Activated naive CD4-positive, alpha-beta T cell (primary cell): ENCODE measurements around the gene EDA.
"Not testable (repeated sequence)": the region's sequence is repeated elsewhere in the genome, so short reads cannot be mapped to it uniquely, and the experiment has no call there.

Source experiments
- DNase-seq, 4 experiments: peaks; one replicate each; lab custom pipeline; 2025; lab: John Stamatoyannopoulos, UW

Gene EDA

GRCh38 chrX:69746051-69746450 is 130.1 kb downstream of the EDA start:
- DNase-seq = no peak

- no peak for DNase-seq
Observed at GRCh38 chrX:69748055-69748454, 132.1 kb downstream of the EDA start.

- no peak for DNase-seq
Observed at GRCh38 chrX:69759921-69760625, 144.2 kb downstream of the EDA start.

DNA sequence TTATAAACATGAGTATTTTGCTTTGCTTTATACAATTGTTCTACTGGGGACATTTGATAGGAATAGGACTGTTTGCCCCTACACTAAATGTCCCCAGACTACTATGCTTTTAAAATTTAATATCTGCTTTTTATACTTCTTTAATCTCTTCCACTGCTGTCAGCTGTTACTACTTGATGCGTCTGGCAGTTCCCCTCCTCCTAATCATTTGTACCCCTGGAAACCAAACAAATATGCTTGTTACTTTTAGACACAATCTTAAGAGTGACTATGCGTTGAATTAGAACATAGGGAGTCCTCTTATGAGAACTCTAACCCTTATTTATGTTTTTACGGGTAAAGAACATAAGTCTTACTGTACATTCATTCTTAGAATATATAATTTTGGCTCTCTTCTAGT is 145.7 kb downstream of the EDA start:
- DNase-seq = no peak

DNA sequence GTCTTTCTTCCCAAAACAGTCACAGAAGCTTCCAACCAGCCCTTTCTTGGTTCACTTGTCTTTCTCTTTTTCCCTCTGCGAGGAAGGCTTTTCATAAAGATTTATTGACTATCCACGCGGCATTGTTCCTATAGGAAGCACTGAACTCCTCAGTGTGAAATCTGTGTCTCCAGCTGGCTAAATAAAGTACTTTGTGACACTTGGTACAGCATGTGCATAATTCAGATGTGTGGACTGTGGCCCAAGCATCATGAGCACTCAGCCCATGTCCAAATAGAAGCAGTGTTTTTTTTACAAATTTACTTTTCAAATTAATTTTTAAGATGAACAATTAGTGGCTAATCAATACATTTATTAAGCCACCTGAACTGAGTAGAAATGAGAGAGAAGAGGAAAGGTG is 146.4 kb downstream of the EDA start:
- no peak for DNase-seq

GRCh38 chrX:69793260-69793935 is 177.5 kb downstream of the EDA start:
- DNase-seq = no peak

GRCh38 chrX:69795702-69796101 is 179.8 kb downstream of the EDA start:
- DNase-seq = no peak

DNA sequence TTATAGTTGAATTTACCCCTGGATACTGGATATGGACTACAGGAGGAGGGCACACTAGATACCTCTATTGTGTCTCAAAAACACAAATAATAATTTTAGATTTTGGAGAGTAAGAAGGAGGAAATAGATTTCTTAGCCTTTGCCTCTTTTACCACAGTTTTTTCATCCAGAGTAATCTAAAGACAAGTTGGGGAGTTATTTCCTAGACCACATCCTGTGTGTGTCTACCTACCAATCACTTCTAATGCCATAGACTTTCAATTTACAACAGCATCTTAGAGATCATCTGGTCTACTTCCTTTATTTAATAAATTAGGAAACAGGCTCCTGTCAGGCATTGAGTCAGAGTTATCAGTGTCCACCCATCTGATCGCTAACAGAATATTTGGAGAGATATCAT is 191.5 kb downstream of the EDA start:
- DNase-seq = no peak

DNA sequence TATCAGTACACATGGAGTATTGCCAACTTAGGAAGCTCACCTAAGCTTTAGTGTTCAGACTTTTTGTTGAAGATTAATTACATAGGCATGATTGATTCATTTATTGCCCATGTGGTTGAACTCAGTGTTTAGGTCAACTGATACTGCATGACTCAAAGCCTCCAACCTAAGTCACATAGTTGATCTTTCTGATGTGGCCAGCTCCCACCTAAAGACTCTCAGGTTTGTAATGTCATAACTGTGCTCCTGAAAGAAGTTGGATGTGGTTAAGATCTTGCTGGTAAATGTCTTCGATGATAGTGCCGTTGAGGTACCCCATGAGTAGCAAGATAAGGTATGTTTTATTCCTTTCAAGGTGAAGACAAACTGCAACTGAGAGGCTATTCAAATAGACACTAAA is 192.5 kb downstream of the EDA start:
- DNase-seq = no peak

GRCh38 chrX:69813677-69814076 is 197.8 kb downstream of the EDA start:
- no peak for DNase-seq

- DNase-seq = no peak
Observed at GRCh38 chrX:69815063-69815462, 199.2 kb downstream of the EDA start.

GRCh38 chrX:69815519-69815918 is 199.6 kb downstream of the EDA start:
- no peak for DNase-seq

DNA sequence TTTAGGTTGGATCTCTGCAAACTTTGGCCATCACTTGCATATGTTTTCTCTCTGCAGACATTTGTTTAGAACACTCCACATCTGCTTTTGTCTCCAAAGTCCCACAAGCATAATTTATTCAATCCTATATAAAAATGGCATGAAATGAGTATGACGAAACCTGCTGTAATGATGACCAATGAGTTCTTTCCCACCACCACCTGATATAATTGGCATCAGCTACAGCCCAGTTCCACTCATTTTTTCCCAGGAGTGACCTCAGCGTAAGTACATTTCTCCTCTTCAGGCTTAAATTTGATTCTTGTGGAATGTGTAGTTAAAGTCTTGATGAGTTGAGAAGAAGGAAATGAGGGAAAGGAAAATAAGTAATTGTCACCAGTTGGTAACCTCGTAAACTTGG is 228.7 kb downstream of the EDA start:
- no peak for DNase-seq

GRCh38 chrX:69859999-69860398 is 244.1 kb downstream of the EDA start:
- not testable (repeated sequence) for DNase-seq

- DNase-seq = no peak
Observed at GRCh38 chrX:69876221-69876620, 260.3 kb downstream of the EDA start.

- no peak for DNase-seq
Observed at GRCh38 chrX:69884210-69884609, 268.3 kb downstream of the EDA start.

GRCh38 chrX:69896046-69896445 is 280.1 kb downstream of the EDA start:
- no peak for DNase-seq

DNA sequence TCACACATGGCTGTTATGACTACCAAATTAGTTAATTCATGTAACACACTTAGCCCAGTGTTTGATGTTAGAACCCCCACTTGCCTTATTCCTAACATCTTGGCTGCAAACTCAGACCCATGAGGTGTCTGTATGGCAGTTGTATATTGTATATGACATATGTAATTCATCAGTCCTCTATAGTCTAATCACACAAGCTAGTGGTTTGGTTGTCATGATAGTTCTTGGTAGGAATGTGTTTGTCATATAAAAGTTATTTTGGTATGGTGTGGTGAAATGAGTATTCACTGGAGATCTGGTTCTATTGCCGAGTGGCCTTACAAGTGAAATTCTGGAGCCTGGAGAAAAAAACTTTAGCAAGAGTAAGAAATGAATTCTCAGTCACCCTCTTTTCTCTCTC is 284.6 kb downstream of the EDA start:
- no peak for DNase-seq

GRCh38 chrX:69906447-69906846 is 290.5 kb downstream of the EDA start:
- no peak for DNase-seq

GRCh38 chrX:69914781-69915180 is 298.9 kb downstream of the EDA start:
- DNase-seq = no peak

- DNase-seq = no peak
Observed at GRCh38 chrX:69919749-69920148, 303.8 kb downstream of the EDA start.

DNA sequence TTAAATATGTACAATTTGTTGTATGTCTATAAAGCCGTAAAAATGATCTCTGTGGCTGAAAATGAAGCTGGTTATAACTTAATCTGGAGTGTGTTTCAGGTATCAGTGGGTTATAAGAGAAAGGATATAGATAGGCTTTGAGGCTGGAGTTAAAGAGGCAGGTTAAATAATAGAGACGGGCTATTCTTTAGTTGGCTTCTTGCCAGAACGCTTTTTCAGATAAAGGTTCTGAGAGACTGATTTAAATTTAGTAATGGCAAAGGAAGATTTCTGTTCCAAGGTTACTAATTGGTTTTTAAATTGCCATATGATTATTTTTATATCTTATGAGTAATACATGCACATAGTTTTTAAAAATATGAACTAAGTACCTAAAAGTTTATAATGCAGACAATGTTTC is 316.4 kb downstream of the EDA start:
- no peak for DNase-seq

GRCh38 chrX:69948276-69948797 is 332.4 kb downstream of the EDA start:
- no peak for DNase-seq

DNA sequence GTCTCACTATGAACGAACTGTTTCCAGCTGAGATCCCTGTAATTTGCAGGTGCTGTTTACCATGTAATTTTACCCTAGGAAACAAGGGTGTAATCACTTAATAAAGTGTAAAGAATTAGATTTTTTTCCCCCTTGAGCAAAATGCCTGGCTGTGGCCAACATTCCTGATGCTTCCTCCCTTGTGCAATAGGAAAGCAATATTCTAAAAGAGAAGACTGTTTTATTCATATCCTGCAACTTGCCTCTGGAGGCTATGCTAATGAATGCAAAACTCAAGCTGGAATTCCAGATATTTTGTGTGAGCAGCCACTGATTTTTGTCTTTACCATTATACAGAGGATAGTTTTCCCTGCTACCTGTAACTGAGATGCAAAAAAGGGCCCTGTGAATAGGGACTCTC is 335.8 kb downstream of the EDA start:
- no peak for DNase-seq
